Natural killer cell (primary cell): ENCODE measurements around the gene CLDN19. TPM values are rescaled to one million over a fixed set of nuclear protein-coding genes. Genes with fewer than 3 reads are reported as not detected.

Experiments
- ATAC-seq, 3 donors: fragments of 150-1000 bp in 2 of 3; fragments of 200-7000 bp in 1 of 3; cut with Tn5 transposase; 1 replicate in 1 of 3; 2 replicates in 2 of 3; pipeline ENCODE4 v1.10.0; 2021; ENCODE audit warnings: mild to moderate bottlenecking in 2 of 3, moderate library complexity in 2 of 3
- DNase-seq, 2 donors: peaks; one replicate each; pipeline versions ENCODE4 v3.0.0 to v3.0.0-alpha.2; 2013 to 2021; ENCODE audit warnings: mixed read lengths in 1 of 2
- H3K27ac ChIP-seq: one replicate; pipeline ENCODE4 v1.5.1; 2013; ENCODE audit warnings: mild to moderate bottlenecking, low read length
- H3K27me3 ChIP-seq: one replicate; pipeline ENCODE4 v1.6.1; 2013; ENCODE audit warnings: low read length; ENCODE audit not compliant: control insufficient read depth, insufficient read depth
- H3K36me3 ChIP-seq: one replicate; pipeline ENCODE4 v1.6.1; 2013; ENCODE audit warnings: low read length; ENCODE audit not compliant: control insufficient read depth, insufficient read depth
- H3K4me1 ChIP-seq: one replicate; pipeline ENCODE4 v1.6.1; 2013; ENCODE audit warnings: low read length; ENCODE audit not compliant: control insufficient read depth, insufficient read depth
- H3K4me3 ChIP-seq: one replicate; pipeline ENCODE4 v1.5.1; 2013; ENCODE audit warnings: low read length
- H3K9me3 ChIP-seq: one replicate; pipeline ENCODE4 v1.6.1; 2013; ENCODE audit warnings: low read length; ENCODE audit not compliant: control insufficient read depth, insufficient read depth
- H3K27ac Mint-ChIP-seq, 2 donors: one replicate each; pipeline ENCODE4 v1.8.0; 2022; ENCODE audit warnings: mild to moderate bottlenecking in 2 of 2, mixed read lengths in 2 of 2, moderate library complexity in 1 of 2
- H3K27me3 Mint-ChIP-seq, 2 donors: one replicate each; pipeline ENCODE4 v1.8.0; 2022; ENCODE audit warnings: low read depth in 2 of 2, mixed read lengths in 2 of 2
- H3K36me3 Mint-ChIP-seq: one replicate; pipeline ENCODE4 v1.8.0; 2022; ENCODE audit warnings: mixed read lengths
- H3K4me1 Mint-ChIP-seq, 2 donors: one replicate each; pipeline ENCODE4 v1.8.0; 2022; ENCODE audit warnings: mixed read lengths in 2 of 2
- H3K4me3 Mint-ChIP-seq: one replicate; pipeline ENCODE4 v1.8.0; 2022; ENCODE audit warnings: mild to moderate bottlenecking, moderate library complexity, mixed read lengths
- H3K9me3 Mint-ChIP-seq, 2 donors: one replicate each; pipeline ENCODE4 v1.8.0; 2022; ENCODE audit warnings: mixed read lengths in 2 of 2
- CTCF ChIP-seq: fragments of 200-600 bp; IDR thresholded peaks from one replicate; pipeline ENCODE4 v1.8.0; 2022; ENCODE audit warnings: antibody characterized with exemption
- WGBS: methylation state at CpG from one replicate; pipeline ENCODE4 v1.1.7; 2013; ENCODE audit warnings: missing lambda C conversion rate; ENCODE audit not compliant: insufficient coverage; 5-methylcytosine and 5-hydroxymethylcytosine counted together
- intact Hi-C: fragments of 100-400 bp; cut with micrococcal nuclease; formaldehyde crosslinking; loops from one replicate; pipeline ENCODE4 v1.14.2; 2022
- total RNA-seq, 4 donors: library from RNA; stranded (reverse); fragments of 120-200 nt in 1 of 4; gene quantifications; one replicate each; pipeline versions ENCODE4 v1.2.3 to v1.2.4, GENCODE V29; 2013 to 2022

CLDN19 gene
- total RNA-seq, 3 donors from 2014 or later (not counting 1 experiment from before 2014, with no cell fraction given), result not detected

GRCh38 chr1:42690477-42691156, 49.4 kb downstream of the CLDN19 start:
- DNase-seq, result peak in 1 of 2 donors; percentile 22
- Histone ChIP-seq H3K9me3 (no peaks in the 10 kb centered on the region), H3K36me3 (peaks cover 17% of the 10 kb centered on the region), H3K27ac (no peak overlapping the region), H3K4me3 (no peak overlapping the region), H3K4me1 (peaks cover 3% of the 10 kb centered on the region), H3K27me3 (no peaks in the 10 kb centered on the region)
- H3K4me1 Mint-ChIP-seq, result peaks cover 73 to 78% of the 10 kb centered on the region in 2 donors
- no peaks in the 10 kb centered on the region for H3K9me3 Mint-ChIP-seq
- H3K4me3 Mint-ChIP-seq, result no peak overlapping the region
- no peak overlapping the region for H3K27ac Mint-ChIP-seq
- H3K36me3 Mint-ChIP-seq, result no peaks in the 10 kb centered on the region
- ATAC-seq, result peak in 1 of 3 donors; percentile 7
- WGBS, result 94% methylated on average over 1 of the region's 1 CpG
- intact Hi-C loops, result no loop called here
- TF ChIP-seq CTCF, result no peak
- no peaks in the 10 kb centered on the region for H3K27me3 Mint-ChIP-seq

- ATAC-seq (no peak), DNase-seq (no peak)
- no peaks in the 10 kb centered on the region for H3K27me3 ChIP-seq
- H3K9me3 Mint-ChIP-seq, result no peaks in the 10 kb centered on the region
- no peaks in the 10 kb centered on the region for H3K27me3 Mint-ChIP-seq
- peaks cover 16% of the 10 kb centered on the region for H3K36me3 ChIP-seq
- no peaks in the 10 kb centered on the region for H3K9me3 ChIP-seq
- peaks cover 73 to 78% of the 10 kb centered on the region in 2 donors for H3K4me1 Mint-ChIP-seq
- H3K4me3 Mint-ChIP-seq, result no peak overlapping the region
- intact Hi-C loops, result no loop called here
- WGBS, result 76% methylated on average over 3 of the region's 3 CpGs
- H3K36me3 Mint-ChIP-seq, result no peaks in the 10 kb centered on the region
- H3K4me3 ChIP-seq, result no peak overlapping the region
- H3K27ac Mint-ChIP-seq, result no peak overlapping the region
- TF ChIP-seq CTCF, result no peak
- H3K4me1 ChIP-seq, result peaks cover 3% of the 10 kb centered on the region
- H3K27ac ChIP-seq, result no peak overlapping the region
Measured at GRCh38 chr1:42689912-42690311, 50.1 kb downstream of the CLDN19 start.

- DNase-seq, result no peak
- intact Hi-C loops, result no loop called here
- no peak for ATAC-seq
- H3K36me3 ChIP-seq, result peaks cover 15% of the 10 kb centered on the region
- 60% methylated on average over 4 of the region's 4 CpGs for WGBS
- Mint-ChIP-seq H3K4me1 (peaks cover 78 to 79% of the 10 kb centered on the region in 2 donors), H3K27ac (peak overlapping the region; percentile 18 to 31), H3K4me3 (no peak overlapping the region), H3K36me3 (no peaks in the 10 kb centered on the region), H3K9me3 (no peaks in the 10 kb centered on the region), H3K27me3 (no peaks in the 10 kb centered on the region)
- H3K27me3 ChIP-seq, result no peaks in the 10 kb centered on the region
- H3K4me3 ChIP-seq, result no peak overlapping the region
- no peaks in the 10 kb centered on the region for H3K9me3 ChIP-seq
- peaks cover 9% of the 10 kb centered on the region for H3K4me1 ChIP-seq
- no peak for TF ChIP-seq CTCF
- H3K27ac ChIP-seq, result no peak overlapping the region
Measured at GRCh38 chr1:42686418-42686817, 53.6 kb downstream of the CLDN19 start.
